GM21447 (cell line): Measurements from ENCODE around the gene HADHB.
"Not testable (repeated sequence)": the region's sequence is repeated elsewhere in the genome, so short reads cannot be mapped to it uniquely, and the experiment has no call there.

Source experiments
- ATAC-seq: cut with Tn5 transposase; IDR thresholded peaks from one replicate; pipeline ENCODE4 v1.9.1; 2021; ENCODE audit not compliant: unreplicated experiment

The HADHB gene

DNA sequence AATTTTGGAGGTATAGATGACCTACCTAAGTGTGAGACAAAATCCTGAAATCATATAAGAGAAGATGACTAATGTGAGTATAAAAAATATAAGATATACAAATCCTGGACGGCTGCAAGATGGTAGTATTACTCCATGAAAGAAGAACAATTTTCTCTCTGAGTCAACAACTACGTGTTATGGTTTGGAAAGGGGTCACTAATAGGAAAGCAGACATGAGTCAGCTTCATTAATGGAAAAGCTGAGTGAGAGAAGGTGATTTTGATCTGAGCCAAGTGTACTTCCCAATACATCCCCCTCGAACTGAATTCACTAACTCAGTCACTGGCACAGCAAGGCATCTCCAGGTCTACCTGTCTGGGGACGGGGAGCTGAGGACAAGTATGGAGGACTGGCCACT lies 81.1 kb downstream of the HADHB start:
- no peak for ATAC-seq

GRCh38 chr2:26326514-26326913 lies 81.8 kb downstream of the HADHB start:
- ATAC-seq = no peak

GRCh38 chr2:26327291-26328272 lies 82.8 kb downstream of the HADHB start:
- no peak for ATAC-seq

GRCh38 chr2:26329083-26329482 lies 84.3 kb downstream of the HADHB start:
- not testable (repeated sequence) for ATAC-seq

GRCh38 chr2:26330114-26330549 lies 85.4 kb downstream of the HADHB start:
- no peak for ATAC-seq

GRCh38 chr2:26330604-26331003 lies 85.9 kb downstream of the HADHB start:
- no peak for ATAC-seq

- not testable (repeated sequence) for ATAC-seq
Observed at GRCh38 chr2:26331321-26331720, 86.6 kb downstream of the HADHB start.

DNA sequence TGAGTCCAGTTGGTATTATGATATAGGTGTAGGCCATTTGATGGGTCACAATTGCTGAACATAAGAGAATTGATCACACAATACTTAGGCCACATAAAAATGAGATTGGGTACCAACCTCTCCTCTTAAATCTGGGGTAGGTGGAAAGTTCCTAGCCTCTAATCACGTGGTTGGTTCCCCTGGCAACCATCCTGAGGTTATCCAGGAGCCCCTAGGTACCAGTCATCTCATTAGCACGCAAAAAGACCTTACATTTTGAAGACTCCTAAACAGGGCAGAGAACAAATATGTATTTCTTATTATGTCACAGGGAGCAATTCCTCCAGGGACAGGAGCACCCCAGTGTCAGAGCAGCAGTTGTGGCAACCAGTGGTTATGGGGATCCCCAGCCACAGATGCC lies 88.6 kb downstream of the HADHB start:
- no peak for ATAC-seq

DNA sequence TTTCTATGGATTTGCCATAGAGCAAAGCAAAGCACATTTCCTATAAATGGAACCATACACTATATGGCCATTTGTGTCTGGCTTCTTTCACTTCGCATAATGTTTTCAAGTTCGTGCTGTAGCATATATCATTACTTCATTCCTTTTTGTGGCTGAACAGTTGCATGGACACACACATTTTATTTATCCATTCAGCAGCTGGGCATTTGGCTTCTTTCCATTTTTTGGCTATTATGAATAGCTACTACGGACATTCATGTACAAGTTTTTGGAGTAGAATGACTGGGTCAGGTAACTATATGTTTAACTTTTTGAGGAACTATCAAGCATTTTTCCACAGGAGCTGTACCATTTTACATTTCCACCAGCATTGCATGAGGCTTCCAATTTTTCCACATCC lies 90.5 kb downstream of the HADHB start:
- no peak for ATAC-seq

GRCh38 chr2:26336719-26337118 lies 92.0 kb downstream of the HADHB start:
- no peak for ATAC-seq

DNA sequence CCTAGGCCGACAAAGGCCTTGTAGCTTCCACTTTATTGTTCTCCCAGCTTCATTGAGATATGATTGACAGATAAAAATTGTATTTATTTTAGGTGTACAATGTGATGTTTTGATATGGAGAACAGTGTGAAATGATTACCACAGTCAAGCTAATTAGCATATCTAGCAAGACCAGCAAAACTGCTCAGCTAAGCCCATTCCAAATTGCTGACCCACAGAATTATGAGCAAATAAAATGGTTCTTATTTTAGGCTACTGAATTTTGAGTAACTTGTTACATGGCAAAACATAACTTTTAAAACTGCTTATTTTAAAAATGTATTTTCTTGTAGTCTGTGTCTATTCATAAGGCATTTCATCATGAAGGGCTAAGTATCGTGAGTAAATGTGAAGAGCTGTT lies 92.6 kb downstream of the HADHB start:
- ATAC-seq = no peak
